ENCODE measurements around the gene GART. TPM values are rescaled to one million over a fixed set of nuclear protein-coding genes. Genes with fewer than 3 reads are reported as not detected.
"Not testable (repeated sequence)": the region's sequence is repeated elsewhere in the genome, so short reads cannot be mapped to it uniquely, and the experiment has no call there.

GART gene
- total RNA-seq, 1 donor from 2014 or later, result 79.2 TPM

DNA sequence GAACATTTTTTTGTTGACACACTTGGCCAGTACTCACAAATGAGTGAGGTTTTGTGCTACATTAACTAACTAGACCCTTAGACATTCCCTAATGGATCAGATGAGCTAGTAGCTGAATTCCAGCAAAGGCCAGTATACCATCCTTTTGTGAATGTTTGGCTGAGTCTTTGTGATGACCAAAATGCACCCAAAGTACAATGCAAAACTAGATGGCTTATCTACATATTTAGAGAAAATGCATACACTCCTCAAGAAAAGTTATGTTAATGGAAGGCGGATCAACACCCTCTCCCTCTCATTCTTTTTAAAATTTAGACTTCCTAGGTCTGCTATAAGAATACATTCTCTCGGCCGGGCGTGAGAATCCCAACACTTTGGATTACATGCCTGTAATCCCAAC lies 30.3 kb downstream of the GART start:
- H3K4me3 ChIP-seq (ENCODE audit: low read depth, low read length), result no peak overlapping the region
- no peak for DNase-seq (ENCODE audit: low read depth)
- TF ChIP-seq, protein P1, sequence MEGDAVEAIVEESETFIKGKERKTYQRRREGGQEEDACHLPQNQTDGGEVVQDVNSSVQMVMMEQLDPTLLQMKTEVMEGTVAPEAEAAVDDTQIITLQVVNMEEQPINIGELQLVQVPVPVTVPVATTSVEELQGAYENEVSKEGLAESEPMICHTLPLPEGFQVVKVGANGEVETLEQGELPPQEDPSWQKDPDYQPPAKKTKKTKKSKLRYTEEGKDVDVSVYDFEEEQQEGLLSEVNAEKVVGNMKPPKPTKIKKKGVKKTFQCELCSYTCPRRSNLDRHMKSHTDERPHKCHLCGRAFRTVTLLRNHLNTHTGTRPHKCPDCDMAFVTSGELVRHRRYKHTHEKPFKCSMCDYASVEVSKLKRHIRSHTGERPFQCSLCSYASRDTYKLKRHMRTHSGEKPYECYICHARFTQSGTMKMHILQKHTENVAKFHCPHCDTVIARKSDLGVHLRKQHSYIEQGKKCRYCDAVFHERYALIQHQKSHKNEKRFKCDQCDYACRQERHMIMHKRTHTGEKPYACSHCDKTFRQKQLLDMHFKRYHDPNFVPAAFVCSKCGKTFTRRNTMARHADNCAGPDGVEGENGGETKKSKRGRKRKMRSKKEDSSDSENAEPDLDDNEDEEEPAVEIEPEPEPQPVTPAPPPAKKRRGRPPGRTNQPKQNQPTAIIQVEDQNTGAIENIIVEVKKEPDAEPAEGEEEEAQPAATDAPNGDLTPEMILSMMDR (conservative IDR thresholded peaks at IDR 0.05; ENCODE audit: low read depth, low read length), result no peak

DNA sequence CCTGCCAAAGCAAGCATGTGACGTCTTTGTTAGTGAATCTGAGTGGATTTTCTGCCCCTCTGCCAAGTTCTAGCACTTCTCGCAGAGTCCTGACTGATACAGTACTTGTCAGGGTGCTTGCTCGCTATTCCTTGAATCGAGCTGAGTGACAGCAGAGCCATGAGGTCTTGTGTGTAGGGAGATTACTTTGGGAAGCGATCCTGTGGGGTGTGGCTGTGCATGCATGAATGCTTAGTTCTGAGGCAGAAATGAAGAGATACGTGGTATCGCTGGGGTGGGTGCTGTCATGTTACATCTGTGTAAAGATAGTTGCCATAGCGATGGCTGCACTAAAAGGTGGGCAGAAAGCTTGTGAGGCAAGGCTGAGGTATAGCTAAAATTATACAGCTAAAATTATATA lies 31.1 kb downstream of the GART start:
- TF ChIP-seq, protein P1 (conservative IDR thresholded peaks at IDR 0.05; ENCODE audit: low read depth, low read length), result no peak
- DNase-seq (ENCODE audit: low read depth), result no peak

DNA sequence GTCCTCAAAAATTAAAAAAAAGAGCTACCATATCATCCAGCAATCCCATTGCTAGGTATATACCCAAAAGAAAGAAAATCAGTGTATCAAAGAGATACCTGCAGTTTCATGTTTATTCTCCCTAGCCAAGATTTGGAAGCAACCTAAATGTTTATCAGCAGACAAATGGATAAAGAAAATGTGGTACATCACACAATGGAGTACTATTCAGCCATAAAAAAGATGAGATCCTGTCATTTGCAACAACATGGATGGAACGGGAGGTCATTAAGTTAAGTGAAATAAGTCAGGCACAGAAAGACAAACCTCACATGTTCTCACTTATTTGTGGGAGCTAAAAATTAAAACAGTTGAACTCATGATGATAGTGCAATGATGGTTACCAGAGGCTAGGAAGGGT lies 34.9 kb downstream of the GART start:
- H3K4me3 ChIP-seq (ENCODE audit: low read depth, low read length); DNase-seq (ENCODE audit: low read depth): not testable (repeated sequence)

More for the DNA sequence above, 31.1 kb downstream of the GART start:
- no peak overlapping the region for H3K4me3 ChIP-seq (ENCODE audit: low read depth, low read length)

DNA sequence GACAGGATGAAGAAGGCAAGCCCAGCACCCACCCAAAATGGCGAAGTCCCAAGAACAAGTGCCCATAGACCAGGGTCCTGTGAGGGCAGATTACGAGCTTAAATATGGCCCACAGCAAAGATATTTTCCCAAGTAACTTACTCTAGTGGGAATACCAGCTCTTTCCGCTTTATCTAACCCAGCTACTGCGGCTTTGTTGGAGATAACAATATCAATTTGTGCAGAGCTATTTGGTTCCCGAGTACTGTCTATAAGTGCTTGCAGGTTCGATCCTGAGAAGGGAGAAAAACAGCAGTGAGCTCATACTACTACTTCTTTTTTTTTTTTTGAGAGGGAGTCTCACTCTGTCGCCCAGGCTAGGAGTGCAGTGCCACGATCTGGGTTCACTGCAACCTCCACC lies 36.1 kb downstream of the GART start:
- no peak for DNase-seq (ENCODE audit: low read depth)
- no peak overlapping the region for H3K4me3 ChIP-seq (ENCODE audit: low read depth, low read length)
- TF ChIP-seq, protein P1 (conservative IDR thresholded peaks at IDR 0.05; ENCODE audit: low read depth, low read length), result no peak

DNA sequence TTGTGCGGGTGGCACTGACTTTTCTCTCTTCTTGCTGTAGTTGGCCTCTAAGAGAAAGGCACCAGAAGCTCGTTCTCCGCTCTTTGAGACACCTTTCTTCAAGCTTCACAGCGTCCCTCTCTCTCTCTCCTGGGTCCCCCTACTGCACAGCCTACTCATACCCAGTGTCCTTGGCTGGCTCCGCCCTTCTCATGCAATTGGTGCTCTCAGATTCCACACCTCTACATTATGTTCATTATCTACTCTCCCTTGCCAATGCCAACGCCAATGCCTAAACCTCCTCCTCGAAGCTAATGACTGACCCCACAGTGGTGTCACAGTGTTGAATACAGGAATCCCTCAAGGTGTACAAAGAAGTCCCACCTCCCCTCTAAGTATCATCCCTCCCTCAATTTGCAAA lies 45.6 kb downstream of the GART start:
- TF ChIP-seq, protein P1 (conservative IDR thresholded peaks at IDR 0.05; ENCODE audit: low read depth, low read length), result no peak
- no peak for DNase-seq (ENCODE audit: low read depth)
- H3K4me3 ChIP-seq (ENCODE audit: low read depth, low read length), result no peak overlapping the region

DNA sequence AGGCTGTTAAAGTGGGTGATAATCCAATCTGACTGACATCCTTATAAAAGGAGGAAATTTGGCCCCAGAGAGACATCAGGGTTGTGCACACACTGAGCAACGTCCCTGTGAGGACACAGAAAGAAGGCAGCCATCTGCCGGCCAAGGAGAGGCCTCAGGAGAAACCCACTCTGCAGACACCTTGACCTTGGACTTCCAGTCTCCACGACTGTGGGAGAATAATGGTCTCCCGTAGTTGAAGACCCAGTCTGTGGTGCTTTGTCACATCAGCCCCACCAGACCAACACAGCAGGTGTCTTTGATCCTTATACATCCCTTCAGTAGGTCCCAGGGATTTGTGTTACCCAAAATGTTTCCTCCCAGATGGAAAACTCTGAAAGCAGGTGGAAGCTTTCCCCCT lies 46.2 kb downstream of the GART start:
- TF ChIP-seq, protein P1 (conservative IDR thresholded peaks at IDR 0.05; ENCODE audit: low read depth, low read length), result no peak
- no peak overlapping the region for H3K4me3 ChIP-seq (ENCODE audit: low read depth, low read length)
- DNase-seq (ENCODE audit: low read depth), result no peak

DNA sequence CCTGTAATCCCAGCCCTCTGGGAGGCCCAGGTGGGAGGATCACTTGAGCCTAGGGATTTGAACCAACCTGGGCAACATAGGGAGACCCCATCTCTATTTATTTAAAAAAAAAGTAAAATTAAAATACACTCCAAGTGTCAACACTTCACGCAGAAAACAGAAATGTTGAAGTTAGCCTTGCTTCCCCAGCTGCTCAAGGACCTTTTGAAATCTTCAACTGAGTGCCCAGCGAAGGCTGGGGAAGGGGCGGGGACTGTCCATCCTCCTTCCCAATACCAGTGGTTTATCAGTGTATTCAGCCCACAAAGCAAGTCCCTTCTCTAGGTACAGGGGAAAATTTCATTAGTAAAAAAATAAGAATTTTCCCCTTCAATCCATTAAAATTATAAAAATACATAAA lies 48.2 kb downstream of the GART start:
- TF ChIP-seq, protein P1 (conservative IDR thresholded peaks at IDR 0.05; ENCODE audit: low read depth, low read length), result no peak
- DNase-seq (ENCODE audit: low read depth), result no peak
- H3K4me3 ChIP-seq (ENCODE audit: low read depth, low read length), result no peak overlapping the region

DNA sequence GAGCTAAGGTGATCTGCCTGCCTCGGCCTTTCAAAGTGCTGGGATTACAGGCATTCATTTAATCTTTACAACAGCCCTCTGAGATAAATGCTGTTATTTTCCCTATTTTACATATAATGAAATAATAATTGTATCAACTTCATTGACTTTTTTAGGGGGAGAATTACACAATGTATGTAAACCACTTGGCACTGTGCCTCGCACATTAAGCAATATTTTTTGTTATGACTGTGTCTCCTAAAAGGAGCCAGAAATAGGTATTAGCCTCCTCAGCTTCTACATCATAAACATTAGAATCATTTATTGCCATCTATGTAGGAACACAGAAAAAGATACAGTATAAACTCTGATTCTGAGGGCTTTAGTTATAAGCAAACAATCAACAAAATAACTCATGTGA lies 49.3 kb downstream of the GART start:
- DNase-seq (ENCODE audit: low read depth), result no peak
- TF ChIP-seq, protein P1 (conservative IDR thresholded peaks at IDR 0.05; ENCODE audit: low read depth, low read length), result no peak
- H3K4me3 ChIP-seq (ENCODE audit: low read depth, low read length), result no peak overlapping the region

Data from epithelial cell of proximal tubule (primary cell).